Skin epidermis (tissue), 12 donors: ENCODE results near the gene TRIM72.
A peak's percentile ranks its signal among the peaks of the same experiment; 100 is the strongest.
"Not testable (repeated sequence)": the region's sequence is repeated elsewhere in the genome, so short reads cannot be mapped to it uniquely, and the experiment has no call there.

Source experiments
- H3K27ac ChIP-seq, 21 experiments: fragments of 200-600 bp; sonication (generic) in 11 of 21; one replicate each; pipeline ENCODE4 v1.5.0; 2020; ENCODE audit warnings: mild to moderate bottlenecking in 3 of 21, inconsistent platforms in 2 of 21, moderate library complexity in 2 of 21
- H3K4me3 ChIP-seq, 7 experiments: fragments of 200-600 bp; sonication (generic) in 2 of 7; one replicate each; pipeline ENCODE4 v1.5.0; 2020; ENCODE audit warnings: inconsistent platforms in 2 of 7, mild to moderate bottlenecking in 2 of 7, moderate library complexity in 1 of 7

Gene TRIM72

DNA sequence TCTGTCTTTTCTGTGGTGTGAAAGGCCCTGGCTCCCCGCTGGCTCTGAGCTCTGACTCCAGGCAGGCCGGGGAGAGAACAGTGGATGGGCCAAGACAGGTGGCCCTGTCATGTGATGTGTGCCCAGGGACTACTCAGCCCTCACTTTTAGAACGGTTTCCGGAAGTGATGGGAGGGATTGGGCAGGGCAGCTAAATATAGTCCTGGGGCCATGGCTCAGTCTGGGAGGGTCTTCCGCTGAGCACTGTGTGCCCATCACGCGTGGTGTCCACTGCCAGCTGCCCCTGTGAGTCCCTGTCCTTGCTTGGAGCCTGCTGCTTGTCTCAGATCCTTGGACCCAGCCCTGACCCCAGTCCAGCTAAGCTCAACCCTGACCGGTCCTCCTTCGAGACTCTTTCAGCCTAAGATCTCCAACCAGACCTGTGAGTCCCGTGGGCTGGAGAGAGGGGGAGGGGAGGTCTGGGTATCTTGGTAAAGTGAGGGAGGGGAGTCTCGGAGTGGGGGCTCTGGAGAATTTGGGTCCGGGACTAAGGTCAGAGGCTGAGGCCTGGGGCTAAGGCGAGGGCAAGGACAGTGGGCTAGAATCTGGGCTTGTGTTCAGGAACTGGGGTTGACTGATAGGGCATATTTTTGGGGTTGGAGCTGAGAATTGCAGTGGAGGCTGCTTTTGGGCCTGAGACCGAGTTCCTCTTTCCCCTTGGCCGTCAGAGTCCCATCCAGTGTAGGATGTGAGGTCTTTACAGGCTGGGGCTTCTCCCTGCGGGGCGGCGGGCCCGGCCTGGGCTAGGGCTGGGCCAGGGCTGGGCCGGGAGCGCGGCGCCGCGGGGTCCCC lies at the start of gene TRIM72:
TSS of gene TRIM72 (plus strand) at position 243 of the 831 bp plus-strand sequence. CDS start 620 bp downstream, outside the sequence.
- peak within 1 kb of the TSS in 5 of 21 experiments; percentile 10 to 34 (median 13) for H3K27ac ChIP-seq
- peak within 1 kb of the TSS; percentile 21 to 45 (median 27) for H3K4me3 ChIP-seq

GRCh38 chr16:31167315-31167714 lies 46.6 kb upstream of the TRIM72 start:
- Histone ChIP-seq H3K27ac (no peak overlapping the region), H3K4me3 (no peak overlapping the region)

GRCh38 chr16:31168848-31169247 lies 45.1 kb upstream of the TRIM72 start:
- no peak overlapping the region for H3K27ac ChIP-seq
- H3K4me3 ChIP-seq, result no peak overlapping the region

DNA sequence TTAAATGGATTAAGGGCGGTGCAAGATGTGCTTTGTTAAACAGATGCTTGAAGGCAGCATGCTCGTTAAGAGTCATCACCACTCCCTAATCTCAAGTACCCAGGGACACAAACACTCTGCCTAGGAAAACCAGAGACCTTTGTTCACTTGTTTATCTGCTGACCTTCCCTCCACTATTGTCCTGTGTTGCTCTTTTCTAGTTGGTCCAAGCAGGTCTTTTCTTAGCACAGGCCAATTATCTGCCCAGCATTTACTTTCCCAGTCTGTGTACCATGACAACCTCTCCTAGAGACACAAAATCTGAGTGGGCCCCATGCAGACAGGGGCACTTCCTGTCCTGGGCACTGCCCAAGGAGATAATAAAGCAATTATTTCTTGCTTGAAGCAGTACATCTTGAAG lies 43.9 kb upstream of the TRIM72 start:
- H3K27ac ChIP-seq, result not testable (repeated sequence)

GRCh38 chr16:31177136-31177535 lies 36.8 kb upstream of the TRIM72 start:
- Histone ChIP-seq H3K4me3 (no peak overlapping the region), H3K27ac (peak overlapping the region in 4 of 21 experiments; percentile 8 to 62 (median 34))

More for the DNA sequence above, 43.9 kb upstream of the TRIM72 start:
- not testable (repeated sequence) for H3K4me3 ChIP-seq

DNA sequence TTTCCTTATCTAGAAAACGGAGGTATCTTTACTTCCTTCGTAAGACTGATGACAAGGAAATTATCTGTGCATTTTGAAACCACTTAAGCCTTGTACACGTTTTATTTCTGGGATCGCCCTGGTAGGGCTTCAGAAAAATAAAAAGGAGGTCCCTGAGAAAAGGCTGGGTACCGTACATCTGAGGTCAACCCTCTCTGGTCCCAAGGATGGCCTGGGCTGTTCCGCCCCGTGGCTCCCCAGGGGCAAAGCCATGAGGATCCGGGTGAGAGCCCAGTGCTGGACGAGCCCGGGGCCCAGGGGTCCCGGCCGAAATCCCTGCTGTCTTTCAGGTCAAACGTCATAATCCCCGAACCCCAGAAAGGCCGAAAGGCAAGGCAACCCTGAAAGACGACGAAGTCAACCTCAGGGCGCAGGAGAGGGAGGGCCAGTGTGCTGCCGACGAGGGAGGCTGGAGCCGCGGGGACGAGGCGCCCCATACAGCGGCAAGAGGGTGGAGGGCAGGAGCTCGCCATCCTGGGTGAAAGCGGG lies 34.6 kb upstream of the TRIM72 start:
- peak overlapping the region; percentile 71 to 99 (median 96) for H3K27ac ChIP-seq
- peak overlapping the region; percentile 73 to 100 (median 94) for H3K4me3 ChIP-seq

- peak within 1 kb of the TSS; percentile 73 to 100 (median 94) for H3K4me3 ChIP-seq
- H3K27ac ChIP-seq, result peak within 1 kb of the TSS; percentile 71 to 99 (median 96)
These were observed 34.0 kb upstream of the TRIM72 start, which contains the start of gene FUS for GRCh38 chr16:31179747-31180459. Gene FUS (plus strand): TSS chr16:31180139. CDS start chr16:31180215, 76 bp downstream.

- peak overlapping the region; percentile 73 to 100 (median 94) for H3K4me3 ChIP-seq
- H3K27ac ChIP-seq, result peak overlapping the region in 20 of 21 experiments; percentile 87 to 99 (median 96)
These were observed 32.7 kb upstream of the TRIM72 start for GRCh38 chr16:31181102-31181830.

GRCh38 chr16:31182391-31182790 lies 31.5 kb upstream of the TRIM72 start:
- Histone ChIP-seq H3K27ac (peak overlapping the region in 7 of 21 experiments; percentile 8 to 96 (median 17)), H3K4me3 (peak overlapping the region; percentile 73 to 100 (median 94))

DNA sequence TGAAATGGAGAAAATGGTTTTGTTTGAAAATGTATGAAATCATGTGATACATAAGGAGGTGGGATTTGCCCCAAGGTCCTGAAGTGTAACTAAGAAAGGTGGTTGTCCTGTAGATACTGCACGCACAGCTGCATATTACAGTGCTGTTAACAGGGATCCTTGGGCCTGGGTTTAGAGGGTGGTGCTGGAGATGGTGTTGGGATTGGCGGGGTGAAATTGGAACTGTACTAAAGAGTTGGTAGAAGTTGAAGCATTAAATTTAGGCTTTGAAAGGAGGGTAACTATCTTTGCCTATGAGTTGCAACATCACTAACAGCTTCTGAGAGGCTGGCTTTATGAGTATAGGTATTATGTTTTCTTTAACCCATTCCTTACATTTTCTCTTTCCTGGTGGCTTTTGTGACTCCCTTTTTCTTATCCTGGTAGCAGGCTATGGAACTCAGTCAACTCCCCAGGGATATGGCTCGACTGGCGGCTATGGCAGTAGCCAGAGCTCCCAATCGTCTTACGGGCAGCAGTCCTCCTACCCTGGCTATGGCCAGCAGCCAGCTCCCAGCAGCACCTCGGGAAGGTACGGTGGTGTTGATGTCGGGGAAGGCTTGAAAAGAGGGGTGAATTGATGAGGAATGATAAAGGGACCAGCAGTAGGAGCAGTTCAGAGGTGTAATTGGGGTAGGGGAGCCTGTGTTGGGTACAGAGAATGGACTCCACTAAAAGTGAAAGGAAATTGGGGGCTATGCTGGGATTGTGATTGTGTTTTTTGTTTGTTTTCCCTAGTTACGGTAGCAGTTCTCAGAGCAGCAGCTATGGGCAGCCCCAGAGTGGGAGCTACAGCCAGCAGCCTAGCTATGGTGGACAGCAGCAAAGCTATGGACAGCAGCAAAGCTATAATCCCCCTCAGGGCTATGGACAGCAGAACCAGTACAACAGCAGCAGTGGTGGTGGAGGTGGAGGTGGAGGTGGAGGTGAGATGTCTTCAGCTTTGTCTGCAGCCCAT lies 30.2 kb upstream of the TRIM72 start:
- H3K4me3 ChIP-seq, result no peak overlapping the region
- no peak overlapping the region for H3K27ac ChIP-seq

DNA sequence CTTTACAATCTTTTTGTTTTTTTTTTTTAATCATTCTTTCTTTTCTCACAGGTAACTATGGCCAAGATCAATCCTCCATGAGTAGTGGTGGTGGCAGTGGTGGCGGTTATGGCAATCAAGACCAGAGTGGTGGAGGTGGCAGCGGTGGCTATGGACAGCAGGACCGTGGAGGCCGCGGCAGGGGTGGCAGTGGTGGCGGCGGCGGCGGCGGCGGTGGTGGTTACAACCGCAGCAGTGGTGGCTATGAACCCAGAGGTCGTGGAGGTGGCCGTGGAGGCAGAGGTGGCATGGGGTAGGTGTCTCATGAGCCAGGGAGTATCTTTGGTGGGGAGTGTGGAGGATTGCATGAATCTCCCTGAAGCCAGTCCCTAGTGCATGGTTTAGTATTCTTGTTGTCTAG lies 29.0 kb upstream of the TRIM72 start:
- H3K4me3 ChIP-seq, result no peak overlapping the region
- H3K27ac ChIP-seq, result no peak overlapping the region

- Histone ChIP-seq H3K4me3 (no peak overlapping the region), H3K27ac (no peak overlapping the region)
These were observed 28.6 kb upstream of the TRIM72 start for GRCh38 chr16:31185339-31185738.

DNA sequence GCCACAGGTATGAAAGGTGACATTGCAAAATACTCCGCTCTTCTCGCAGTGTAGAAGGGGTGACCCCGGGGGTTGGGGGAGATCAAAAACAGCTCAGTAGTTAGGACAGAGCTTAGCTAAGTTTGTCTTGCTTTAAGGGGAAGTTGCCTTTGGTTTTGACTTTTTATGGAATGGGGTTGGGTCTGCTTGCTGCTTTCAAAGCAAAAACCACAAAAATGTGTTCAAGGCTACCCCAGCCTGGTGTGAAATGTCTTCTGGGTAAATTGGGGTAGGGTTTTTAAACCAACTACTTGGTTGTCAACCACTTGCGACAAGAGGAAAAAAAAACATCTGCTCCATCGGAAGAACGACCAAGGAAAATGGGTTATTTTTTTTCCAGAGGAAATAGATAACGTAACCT lies 27.7 kb upstream of the TRIM72 start:
- peak overlapping the region in 1 of 21 experiments; percentile 6 for H3K27ac ChIP-seq

GRCh38 chr16:31186930-31187807 lies 26.8 kb upstream of the TRIM72 start:
- Histone ChIP-seq H3K4me3 (no peak overlapping the region), H3K27ac (peak overlapping the region in 1 of 21 experiments; percentile 6)

More for the DNA sequence above, 27.7 kb upstream of the TRIM72 start:
- H3K4me3 ChIP-seq, result no peak overlapping the region

- no peak overlapping the region for H3K27ac ChIP-seq
These were observed 26.1 kb upstream of the TRIM72 start for GRCh38 chr16:31187808-31188189.

DNA sequence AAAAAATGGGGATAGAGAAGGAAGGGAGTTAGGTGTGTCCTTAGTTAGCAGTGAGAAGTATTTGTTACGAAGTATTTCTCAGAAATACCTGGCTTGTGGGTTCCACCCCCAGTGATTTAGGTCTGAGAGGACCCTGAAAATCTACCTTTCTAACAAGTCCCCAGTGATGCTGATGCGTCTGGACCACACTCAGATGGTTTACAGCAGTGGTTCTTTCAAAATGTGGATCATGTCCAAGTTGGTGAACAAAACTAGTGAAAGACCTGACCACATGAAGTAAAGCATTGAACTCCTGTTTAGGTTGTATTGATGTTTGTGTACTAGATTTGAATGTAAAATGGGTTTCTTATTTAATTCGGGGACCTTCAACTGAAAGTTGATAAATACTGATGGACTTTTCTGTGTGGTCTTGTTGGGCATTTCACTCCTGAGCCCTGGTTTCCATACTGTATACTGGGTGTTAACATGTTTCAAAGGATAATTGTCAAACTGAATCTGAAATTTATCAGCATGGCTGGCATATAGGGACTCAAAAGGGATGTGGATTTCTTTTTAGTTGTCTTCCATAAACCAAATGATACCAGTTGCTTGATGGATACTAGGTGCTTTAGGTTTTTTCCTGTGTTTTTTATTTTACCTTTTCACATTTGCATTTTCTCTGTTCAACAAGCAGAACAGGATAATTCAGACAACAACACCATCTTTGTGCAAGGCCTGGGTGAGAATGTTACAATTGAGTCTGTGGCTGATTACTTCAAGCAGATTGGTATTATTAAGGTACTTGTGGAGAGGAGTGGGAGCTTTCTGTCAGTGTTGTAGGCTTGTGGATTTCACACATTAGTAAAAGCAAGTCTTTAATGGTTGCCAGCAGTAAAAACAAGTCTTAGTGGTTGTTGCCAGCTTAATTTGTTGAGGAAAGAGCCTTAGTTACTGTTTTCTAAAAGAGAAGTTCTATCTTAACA lies 25.2 kb upstream of the TRIM72 start:
- Histone ChIP-seq H3K4me3 (no peak overlapping the region), H3K27ac (peak overlapping the region in 1 of 21 experiments; percentile 22)

More at GRCh38 chr16:31187808-31188189, 26.1 kb upstream of the TRIM72 start:
- no peak overlapping the region for H3K4me3 ChIP-seq
